Endothelial cell of umbilical vein (primary cell): Measurements from ENCODE around the gene HOXD10. TPM values are rescaled to one million over a fixed set of nuclear protein-coding genes. Genes with fewer than 3 reads are reported as not detected.

Experiments used
- BruUV-seq: library from RNA; stranded (reverse); fragments of 400-500 nt; replicated peaks from 2 replicates; lab custom pipeline; 2021; lab: Mats Ljungman, UMichigan
- CTCF ChIA-PET: fragments of 300-600, 350-600 bp; sonication (Branson Sonifier 250); formaldehyde crosslinking; loops from one replicate; lab custom pipeline; 2021; ENCODE audit warnings: antibody characterized with exemption, inconsistent platforms; lab: Charles Lee
- POLR2A ChIA-PET: fragments of 300-600, 350-600 bp; sonication (Branson Sonifier 250); formaldehyde crosslinking; loops from one replicate; lab custom pipeline; 2021; ENCODE audit warnings: antibody characterized with exemption, inconsistent platforms; lab: Charles Lee
- DNase-seq: peaks from one replicate; pipeline ENCODE4 v3.0.0-alpha.2; 2011; ENCODE audit warnings: low read depth, low spot score
- FAIRE-seq: peaks from 2 replicates; lab custom pipeline; 2011; peaks lifted over from hg19 to GRCh38; lab: Jason Lieb, UNC
- H2AFZ ChIP-seq: 2 replicates; pipeline ENCODE4 v1.6.0; 2012; ENCODE audit warnings: low read depth, low read length, control low read depth, inconsistent platforms
- H3K27ac ChIP-seq: 2 replicates; pipeline ENCODE4 v1.5.1; 2011; ENCODE audit warnings: low read depth, mild to moderate bottlenecking, control low read depth, low read length, moderate library complexity; ENCODE audit not compliant: insufficient read depth
- H3K27me3 ChIP-seq, 2 experiments: 2 replicates each; pipeline versions ENCODE4 v1.6.0 to v1.6.1; 2011; ENCODE audit warnings: low read length in 2 of 2, mixed read lengths in 1 of 2; ENCODE audit not compliant: control insufficient read depth in 2 of 2, insufficient read depth in 2 of 2
- H3K36me3 ChIP-seq, 2 experiments: 2 replicates in 1 of 2; 3 replicates in 1 of 2; pipeline ENCODE4 v1.5.1; 2011; ENCODE audit warnings: low read length in 2 of 2, mild to moderate bottlenecking in 1 of 2, moderate library complexity in 1 of 2; ENCODE audit not compliant: control insufficient read depth in 2 of 2, insufficient read depth in 2 of 2; ENCODE audit errors: extremely low read depth in 1 of 2
- H3K4me1 ChIP-seq: 3 replicates; pipeline ENCODE4 v1.5.1; 2011; ENCODE audit warnings: mild to moderate bottlenecking, low read length; ENCODE audit not compliant: control insufficient read depth, insufficient read depth; ENCODE audit errors: extremely low read depth
- H3K4me2 ChIP-seq: 2 replicates; pipeline ENCODE4 v1.6.1; 2011; ENCODE audit warnings: low read length, control low read depth, mixed read lengths; ENCODE audit not compliant: insufficient read depth
- H3K4me3 ChIP-seq, 3 experiments: fragments of 200-600 bp in 1 of 3; sonication (generic), shearing (Covaris generic) in 1 of 3; replicated peaks in 1 of 3; 2 replicates each; pipeline ENCODE4 v1.5.1; 2011 to 2016; ENCODE audit warnings: control low read depth in 3 of 3, low read length in 3 of 3, mild to moderate bottlenecking in 2 of 3, inconsistent platforms in 1 of 3, low read depth in 1 of 3, moderate library complexity in 1 of 3; ENCODE audit not compliant: insufficient read depth in 1 of 3
- H3K79me2 ChIP-seq: 2 replicates; pipeline ENCODE4 v1.6.0; 2012; ENCODE audit warnings: low read length, inconsistent platforms; ENCODE audit not compliant: control insufficient read depth, insufficient read depth
- H3K9ac ChIP-seq: replicated peaks from 2 replicates; pipeline ENCODE3; 2011; ENCODE audit warnings: low read length, control low read depth; ENCODE audit not compliant: insufficient read depth; ENCODE audit errors: extremely low read depth
- H3K9me1 ChIP-seq: replicated peaks from 3 replicates; pipeline ENCODE4 v1.6.0; 2011; ENCODE audit warnings: mild to moderate bottlenecking, low read length; ENCODE audit not compliant: control insufficient read depth, insufficient read depth; ENCODE audit errors: extremely low read depth
- H3K9me3 ChIP-seq: replicated peaks from 2 replicates; pipeline ENCODE4 v1.5.1; 2012; ENCODE audit warnings: low read length, inconsistent platforms; ENCODE audit not compliant: control insufficient read depth, insufficient read depth
- H4K20me1 ChIP-seq: replicated peaks from 2 replicates; pipeline ENCODE3; 2011; ENCODE audit warnings: mild to moderate bottlenecking, low read length; ENCODE audit not compliant: control insufficient read depth, insufficient read depth; ENCODE audit errors: extremely low read depth
- EZH2 ChIP-seq: IDR thresholded peaks from 2 replicates; pipeline ENCODE4 v1.6.1; 2012; ENCODE audit warnings: borderline replicate concordance, low read depth, mild to moderate bottlenecking, moderate library complexity, low read length, inconsistent platforms; ENCODE audit not compliant: severe bottlenecking
- GATA2 ChIP-seq: IDR thresholded peaks from 2 replicates; pipeline ENCODE4 v1.7.0; 2011; ENCODE audit warnings: low read depth, mild to moderate bottlenecking, moderate library complexity, mixed read lengths, low read length; ENCODE audit not compliant: insufficient read length, insufficient read depth
- JUN ChIP-seq: IDR thresholded peaks from 2 replicates; pipeline ENCODE4 v1.6.1; 2011; ENCODE audit warnings: borderline replicate concordance, low read depth; ENCODE audit not compliant: insufficient read length, insufficient read depth
- MYC ChIP-seq: IDR thresholded peaks from one replicate; pipeline ENCODE4 v1.6.1; 2011; ENCODE audit warnings: mild to moderate bottlenecking, low read depth, low read length
- POLR2A ChIP-seq: IDR thresholded peaks from 2 replicates; pipeline ENCODE4 v1.6.1; 2012; ENCODE audit warnings: low read depth, mild to moderate bottlenecking, control low read depth, low read length
- POLR2AphosphoS5 ChIP-seq: IDR thresholded peaks from 2 replicates; pipeline ENCODE4 v1.6.1; 2012; ENCODE audit warnings: low read depth, mild to moderate bottlenecking, control low read depth, low read length, moderate library complexity; ENCODE audit not compliant: insufficient read depth
- dilution Hi-C: fragments of 300-500 bp; cut with MboI; formaldehyde crosslinking; loops from one replicate; pipeline ENCODE4 v1.15.0; 2019; ENCODE audit warnings: low sequenced_read_pairs; ENCODE audit not compliant: extremely low pct_ligation_motif_present
- intact Hi-C: fragments of 100-400 bp; cut with micrococcal nuclease; formaldehyde crosslinking; loops from one replicate; pipeline ENCODE4 v1.10.0; 2022
- polyA plus RNA-seq, 4 experiments: library from polyadenylated mRNA; depleted of rRNA in 3 of 4; stranded (reverse) in 3 of 4; unstranded in 1 of 4; fragments of >200 nt; gene quantifications; 2 replicates each; pipeline versions ENCODE4 v1.2.1 to v1.2.3, GENCODE V29; 2011 to 2012; ENCODE audit warnings: missing spikeins in 1 of 4
- total RNA-seq: library from RNA; stranded (reverse); gene quantifications from 2 replicates; pipeline ENCODE4 v1.2.3, GENCODE V29; 2021

HOXD10 gene
- total and polyA plus RNA-seq, 2 donors (not counting 3 experiments of a cell fraction or from before 2014, with no cell fraction given): not detected

DNA sequence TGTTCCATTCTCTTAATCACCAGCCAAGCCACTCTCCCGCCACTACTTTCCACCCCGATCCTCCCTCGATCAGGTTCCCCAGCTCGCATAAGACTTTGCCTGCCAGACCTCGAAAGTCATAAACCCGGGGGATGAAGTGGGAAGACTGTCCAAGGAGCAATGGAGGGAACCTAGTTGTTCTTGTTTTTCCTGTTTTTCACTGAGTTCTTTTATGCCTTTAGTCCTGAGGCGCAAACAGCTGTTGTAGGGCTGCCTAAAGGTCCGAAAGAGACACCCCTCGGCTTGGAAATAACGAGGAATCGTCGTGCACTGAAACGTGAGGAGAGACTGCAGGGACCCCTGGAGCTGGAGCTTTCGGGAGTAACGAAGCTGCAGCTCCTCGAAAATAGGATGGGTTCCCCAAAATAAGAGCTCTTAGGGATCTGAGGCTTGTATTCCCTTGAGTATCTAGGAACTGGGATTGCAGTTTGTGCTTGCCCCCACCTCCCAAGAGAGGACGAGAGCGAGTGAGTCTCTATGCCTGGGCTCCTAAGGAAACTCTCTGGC is 18.7 kb upstream of the HOXD10 start:
- Histone ChIP-seq H3K79me2 (no peaks in the 10 kb centered on the region), H3K4me2 (no peak overlapping the region), H3K4me1 (peaks cover 5% of the 10 kb centered on the region), H3K4me3 (no peak overlapping the region), H3K9me3 (no peaks in the 10 kb centered on the region), H4K20me1 (peaks cover 6% of the 10 kb centered on the region), H3K27me3 (peaks cover 93 to 98% of the 10 kb centered on the region in 2 experiments), H3K27ac (no peak overlapping the region), H3K9ac (no peak overlapping the region), H3K9me1 (no peaks in the 10 kb centered on the region), H3K36me3 (no peaks in the 10 kb centered on the region), H2AFZ (no peak overlapping the region)
- POLR2A ChIA-PET: no interaction called here
- FAIRE-seq (no peak), DNase-seq (no peak)
- no peak for TF ChIP-seq MYC
- CTCF ChIA-PET: interaction anchor here (0.6 to 6.0 kb wide), 35 partner anchors 9 to 1401 kb away, joined by 3 to 113 read pairs (median 5); partner anchors contain the start of gene HOXD11
- dilution Hi-C loops (no loop called here), intact Hi-C loops (loop anchor here (1.0 to 5.0 kb wide), 8 partner anchors 17 to 1396 kb away; no protein-coding TSS in a partner anchor)
- BruUV-seq: no TSS peak

DNA sequence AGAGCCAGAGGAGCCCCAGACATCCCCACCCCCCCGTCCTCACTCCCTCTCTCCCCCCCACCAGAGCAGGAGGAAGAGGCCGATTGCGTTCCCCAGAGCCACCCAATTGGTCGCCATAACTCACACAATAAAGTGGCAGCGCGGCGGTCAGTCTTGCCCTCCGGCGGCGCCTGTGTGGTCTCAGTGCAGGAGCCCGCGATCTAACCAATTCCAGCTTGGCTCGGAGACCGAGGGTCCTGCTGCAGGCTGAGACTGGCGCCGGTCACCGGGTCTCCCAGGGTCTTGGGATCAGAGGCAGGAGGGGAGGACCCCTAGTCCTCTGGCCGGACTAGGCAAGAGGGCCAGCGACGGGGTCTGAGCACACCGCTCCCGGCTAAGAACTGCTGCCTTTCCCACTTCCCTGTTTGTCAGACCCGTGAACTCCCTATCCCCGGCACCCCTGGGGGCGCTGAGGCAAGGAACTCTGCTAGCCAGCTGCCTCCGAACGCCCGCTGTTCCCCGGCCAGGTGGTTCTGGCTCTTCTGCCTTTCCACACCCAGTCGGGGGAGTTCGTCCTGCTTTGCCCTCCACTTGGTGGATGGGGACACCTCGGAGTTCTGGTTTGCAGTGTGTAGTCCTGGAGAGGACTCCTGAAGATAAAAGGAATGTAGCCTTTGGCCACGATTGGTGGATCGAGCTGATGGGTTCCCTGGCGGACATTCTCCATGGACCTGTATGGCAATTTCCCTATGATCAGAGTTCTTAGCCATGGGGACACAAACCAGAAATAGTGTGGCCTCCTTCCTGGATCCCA is 18.0 kb upstream of the HOXD10 start:
- no peak for DNase-seq
- no peak overlapping the region for H3K4me3 ChIP-seq
- peaks cover 6% of the 10 kb centered on the region for H4K20me1 ChIP-seq
- H3K79me2 ChIP-seq: no peaks in the 10 kb centered on the region
- no peaks in the 10 kb centered on the region for H3K9me1 ChIP-seq
- no TSS peak for BruUV-seq
- no peak overlapping the region for H3K9ac ChIP-seq
- FAIRE-seq: no peak
- H3K4me2 ChIP-seq: no peak overlapping the region
- no peaks in the 10 kb centered on the region for H3K36me3 ChIP-seq
- intact Hi-C loops (loop anchor here (5.0 kb wide), 2 partner anchors 786 to 1396 kb away; no protein-coding TSS in a partner anchor), dilution Hi-C loops (no loop called here)
- TF ChIP-seq POLR2A: no peak
- no peak for TF ChIP-seq JUN
- no peak for TF ChIP-seq MYC
- TF ChIP-seq GATA2: no peak
- TF ChIP-seq POLR2AphosphoS5: no peak
- peak; percentile 71 for TF ChIP-seq EZH2
- H3K27me3 ChIP-seq: peaks cover 94 to 99% of the 10 kb centered on the region in 2 experiments
- POLR2A ChIA-PET: no interaction called here
- CTCF ChIA-PET: interaction anchor here (1.1 to 6.0 kb wide), 13 partner anchors 9 to 1399 kb away, joined by 3 to 113 read pairs (median 9); partner anchors contain the start of gene HOXD11
- H3K9me3 ChIP-seq: no peaks in the 10 kb centered on the region
- no peak overlapping the region for H3K27ac ChIP-seq
- H2AFZ ChIP-seq: no peak overlapping the region
- H3K4me1 ChIP-seq: peaks cover 5% of the 10 kb centered on the region
